Fibroblast of the conjunctiva (primary cell): ENCODE measurements around the gene ECE2.
A peak's percentile ranks its signal among the peaks of the same experiment; 100 is the strongest.

Experiments used
- DNase-seq: peaks from one replicate; pipeline ENCODE4 v3.0.0-alpha.2; 2010; ENCODE audit warnings: low read depth

ECE2 gene

GRCh38 chr3:184275961-184276910, at the start of gene ECE2:
Gene ECE2, plus strand, starts transcription at chr3:184276022. Its CDS starts 132 bp downstream, at chr3:184276154.
- DNase-seq = no peak

GRCh38 chr3:184227481-184227935, 48.3 kb upstream of the ECE2 start:
- no peak for DNase-seq

- no peak for DNase-seq
Measured at GRCh38 chr3:184228376-184229137, 47.3 kb upstream of the ECE2 start.

GRCh38 chr3:184229394-184230080, 46.3 kb upstream of the ECE2 start, which contains the start of gene VWA5B2:
Gene VWA5B2, plus strand, starts transcription at chr3:184229585. Its CDS starts 944 bp downstream, at chr3:184230529.
- DNase-seq = no peak

- DNase-seq = no peak
Measured at GRCh38 chr3:184230081-184230602, 45.7 kb upstream of the ECE2 start.

- no peak for DNase-seq
Measured at GRCh38 chr3:184230603-184231528, 45.0 kb upstream of the ECE2 start.

GRCh38 chr3:184231671-184232070, 44.2 kb upstream of the ECE2 start:
- no peak for DNase-seq

- no peak for DNase-seq
Measured at GRCh38 chr3:184233127-184233843, 42.5 kb upstream of the ECE2 start.

- DNase-seq = peak; percentile 43
Measured at GRCh38 chr3:184234224-184234623, 41.6 kb upstream of the ECE2 start.

- no peak for DNase-seq
Measured at GRCh38 chr3:184234671-184235380, 41.0 kb upstream of the ECE2 start.

- DNase-seq = no peak
Measured at GRCh38 chr3:184235381-184236032, 40.3 kb upstream of the ECE2 start.

GRCh38 chr3:184236033-184236410, 39.8 kb upstream of the ECE2 start:
- no peak for DNase-seq

GRCh38 chr3:184236636-184237035, 39.2 kb upstream of the ECE2 start:
- DNase-seq = no peak

GRCh38 chr3:184237211-184237610, 38.6 kb upstream of the ECE2 start:
- no peak for DNase-seq

GRCh38 chr3:184237807-184238206, 38.0 kb upstream of the ECE2 start:
- no peak for DNase-seq

- no peak for DNase-seq
Measured at GRCh38 chr3:184238246-184238818, 37.5 kb upstream of the ECE2 start.

GRCh38 chr3:184239221-184239620, 36.6 kb upstream of the ECE2 start:
- no peak for DNase-seq

GRCh38 chr3:184239708-184240107, 36.1 kb upstream of the ECE2 start:
- DNase-seq = no peak
